Measurements from ENCODE around the gene HDAC4.

DNA sequence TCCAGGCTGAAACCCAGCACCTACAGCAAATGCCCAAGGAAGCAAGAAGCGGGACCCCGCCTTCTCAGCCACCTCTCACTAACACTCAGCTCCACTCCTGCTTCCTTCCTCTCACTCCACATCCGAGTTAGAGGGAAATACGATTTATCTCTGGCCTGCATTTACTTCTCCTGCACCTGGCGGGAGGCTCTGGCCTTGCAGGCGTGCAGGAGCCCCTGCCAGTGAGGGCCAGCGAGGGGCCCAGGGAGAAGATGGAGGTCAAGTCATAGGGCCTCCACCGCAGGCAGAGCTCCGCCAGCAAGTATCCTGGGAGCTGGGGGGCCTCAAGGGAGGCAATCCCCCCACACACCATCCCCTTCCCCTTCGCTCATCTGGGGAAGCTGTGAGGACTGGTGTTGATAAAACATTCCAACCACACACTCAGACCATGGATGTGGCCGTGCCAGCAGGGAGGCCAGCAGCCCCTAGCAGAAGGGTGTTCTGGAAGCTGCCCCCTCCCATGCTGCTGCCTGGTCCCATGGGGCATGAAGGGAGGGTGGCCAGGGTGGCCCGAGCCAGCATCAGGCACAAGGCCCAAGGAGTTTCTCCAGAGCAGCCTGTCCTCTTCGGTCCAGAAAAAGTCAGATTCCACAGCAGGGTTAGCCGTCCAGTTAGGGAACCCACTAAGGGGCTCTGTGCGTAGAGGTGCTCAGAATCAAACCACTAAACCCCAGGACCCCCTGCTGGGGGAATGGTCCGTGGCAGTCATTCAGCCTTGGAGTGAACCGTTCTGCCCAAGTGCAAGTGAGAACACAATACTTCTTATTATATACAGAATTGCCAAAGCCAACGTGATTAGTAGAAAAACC lies 91.2 kb downstream of the HDAC4 start:
- peak in 1 of 2 donors; percentile 1 for TF ChIP-seq POLR2A (IDR thresholded peaks at IDR 0.05)
- TF ChIP-seq, protein P1, sequence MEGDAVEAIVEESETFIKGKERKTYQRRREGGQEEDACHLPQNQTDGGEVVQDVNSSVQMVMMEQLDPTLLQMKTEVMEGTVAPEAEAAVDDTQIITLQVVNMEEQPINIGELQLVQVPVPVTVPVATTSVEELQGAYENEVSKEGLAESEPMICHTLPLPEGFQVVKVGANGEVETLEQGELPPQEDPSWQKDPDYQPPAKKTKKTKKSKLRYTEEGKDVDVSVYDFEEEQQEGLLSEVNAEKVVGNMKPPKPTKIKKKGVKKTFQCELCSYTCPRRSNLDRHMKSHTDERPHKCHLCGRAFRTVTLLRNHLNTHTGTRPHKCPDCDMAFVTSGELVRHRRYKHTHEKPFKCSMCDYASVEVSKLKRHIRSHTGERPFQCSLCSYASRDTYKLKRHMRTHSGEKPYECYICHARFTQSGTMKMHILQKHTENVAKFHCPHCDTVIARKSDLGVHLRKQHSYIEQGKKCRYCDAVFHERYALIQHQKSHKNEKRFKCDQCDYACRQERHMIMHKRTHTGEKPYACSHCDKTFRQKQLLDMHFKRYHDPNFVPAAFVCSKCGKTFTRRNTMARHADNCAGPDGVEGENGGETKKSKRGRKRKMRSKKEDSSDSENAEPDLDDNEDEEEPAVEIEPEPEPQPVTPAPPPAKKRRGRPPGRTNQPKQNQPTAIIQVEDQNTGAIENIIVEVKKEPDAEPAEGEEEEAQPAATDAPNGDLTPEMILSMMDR (IDR thresholded peaks at IDR 0.05): no peak
- TF ChIP-seq EP300 (IDR thresholded peaks at IDR 0.05): no peak

All from tibial nerve (tissue), 4 donors.